HuH-7.5 (cell line): ENCODE measurements around the gene TWSG1.
"Not testable (repeated sequence)": the region's sequence is repeated elsewhere in the genome, so short reads cannot be mapped to it uniquely, and the experiment has no call there.

ENCODE experiments used
- DNase-seq: peaks from one replicate; pipeline ENCODE4 v3.0.0; 2011; ENCODE audit warnings: low spot score

Gene TWSG1

GRCh38 chr18:9426753-9427152 lies 92.2 kb downstream of the TWSG1 start:
- DNase-seq, result no peak

GRCh38 chr18:9428301-9428706 lies 93.7 kb downstream of the TWSG1 start:
- DNase-seq, result no peak

- DNase-seq, result no peak
Measured at GRCh38 chr18:9428862-9429661, 94.5 kb downstream of the TWSG1 start.

- DNase-seq, result no peak
Measured at GRCh38 chr18:9429662-9429993, 95.1 kb downstream of the TWSG1 start.

GRCh38 chr18:9430315-9430714 lies 95.7 kb downstream of the TWSG1 start:
- not testable (repeated sequence) for DNase-seq

GRCh38 chr18:9431296-9431695 lies 96.7 kb downstream of the TWSG1 start:
- DNase-seq, result no peak

GRCh38 chr18:9433122-9433521 lies 98.5 kb downstream of the TWSG1 start:
- DNase-seq, result not testable (repeated sequence)

- no peak for DNase-seq
Measured at GRCh38 chr18:9433671-9434121, 99.1 kb downstream of the TWSG1 start.

GRCh38 chr18:9434122-9434701 lies 99.6 kb downstream of the TWSG1 start:
- no peak for DNase-seq

- DNase-seq, result no peak
Measured at GRCh38 chr18:9435041-9435440, 100.5 kb downstream of the TWSG1 start.

GRCh38 chr18:9436206-9436929 lies 101.8 kb downstream of the TWSG1 start:
- no peak for DNase-seq

GRCh38 chr18:9437021-9437437 lies 102.5 kb downstream of the TWSG1 start:
- no peak for DNase-seq

- no peak for DNase-seq
Measured at GRCh38 chr18:9437672-9438071, 103.1 kb downstream of the TWSG1 start.

GRCh38 chr18:9441061-9441460 lies 106.5 kb downstream of the TWSG1 start:
- no peak for DNase-seq

GRCh38 chr18:9444549-9444948 lies 110.0 kb downstream of the TWSG1 start:
- DNase-seq, result no peak

- no peak for DNase-seq
Measured at GRCh38 chr18:9446839-9447238, 112.3 kb downstream of the TWSG1 start.

GRCh38 chr18:9447334-9447733 lies 112.8 kb downstream of the TWSG1 start:
- no peak for DNase-seq

GRCh38 chr18:9449600-9450414 lies 115.2 kb downstream of the TWSG1 start:
- DNase-seq, result no peak

- DNase-seq, result not testable (repeated sequence)
Measured at GRCh38 chr18:9450920-9451319, 116.3 kb downstream of the TWSG1 start.
